Stimulated activated CD8-positive, alpha-beta memory T cell treated with anti-CD3 and anti-CD28 coated beads, Interleukin-7, amount 100 ng/mL, for 4 hours (primary cell): ENCODE data around the gene TOP2A.

Source experiments
- DNase-seq, 2 donors: peaks; one replicate each; pipeline ENCODE4 v3.0.0-alpha.2; 2020; ENCODE audit warnings: low read depth in 2 of 2

Gene TOP2A

DNA sequence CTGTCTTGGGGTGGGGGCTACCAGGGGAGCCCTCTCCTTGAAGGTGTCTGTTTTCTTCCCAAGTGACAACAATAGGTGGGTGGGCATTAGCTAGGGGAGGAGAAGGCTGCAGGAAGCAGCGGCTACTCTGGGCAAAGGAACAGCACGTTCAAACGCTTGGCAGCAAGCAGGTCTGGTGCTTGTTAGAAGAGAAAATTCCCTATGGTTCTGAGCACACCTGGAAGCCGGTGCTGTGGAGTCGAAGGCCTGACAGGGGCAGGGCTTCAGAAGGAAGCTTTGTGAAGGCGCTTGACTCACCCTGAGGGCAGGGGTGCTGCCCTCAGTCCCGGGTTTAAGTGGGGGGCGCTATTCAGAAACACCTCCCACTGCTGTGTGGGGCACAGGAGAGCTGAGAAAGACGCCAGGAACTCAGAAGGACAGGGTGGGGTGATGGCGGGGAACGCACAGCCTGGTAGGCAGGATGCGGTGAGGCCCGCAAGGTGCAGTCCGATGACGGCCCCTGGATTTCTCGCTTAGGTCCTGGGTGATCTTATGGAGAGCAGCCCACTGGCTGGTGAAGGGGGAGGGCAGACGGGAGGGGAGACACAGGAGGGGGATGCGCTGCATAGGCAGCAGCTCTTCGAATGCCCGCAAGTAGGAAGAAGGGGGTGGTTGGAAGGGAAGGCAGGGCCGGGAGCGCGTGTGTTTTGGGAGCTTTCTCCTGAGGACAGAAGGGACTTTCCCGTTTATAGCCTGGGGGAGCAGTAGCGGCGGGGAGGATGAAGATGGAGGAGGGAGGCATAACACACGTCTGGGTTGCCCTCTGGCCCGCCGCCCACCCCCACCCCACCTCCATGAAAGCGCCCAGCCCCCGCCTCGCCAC lies 56.4 kb downstream of the TOP2A start:
- no peak for DNase-seq

DNA sequence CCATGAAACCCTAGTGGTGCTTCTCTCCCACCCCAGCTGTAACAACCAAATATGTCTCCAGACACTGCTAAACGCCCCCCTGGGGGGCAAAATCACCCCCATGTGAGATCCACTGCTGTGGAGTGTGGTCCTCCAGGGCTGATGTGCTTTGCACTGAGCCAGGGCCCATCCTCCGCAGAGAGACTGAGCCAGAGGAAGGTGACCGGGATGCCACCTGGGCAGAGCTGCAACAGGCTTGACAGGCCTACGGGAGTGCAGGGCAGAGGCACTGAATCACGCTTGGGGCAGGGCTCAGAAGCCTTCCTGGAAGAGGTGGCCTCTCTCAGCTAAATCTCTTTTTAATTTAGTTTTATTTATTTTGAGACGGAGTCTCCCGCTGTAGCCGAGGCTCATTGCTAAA lies 57.6 kb downstream of the TOP2A start:
- no peak for DNase-seq

GRCh38 chr17:40358323-40359038 lies 59.2 kb downstream of the TOP2A start:
- peak; percentile 77 to 79 for DNase-seq

DNA sequence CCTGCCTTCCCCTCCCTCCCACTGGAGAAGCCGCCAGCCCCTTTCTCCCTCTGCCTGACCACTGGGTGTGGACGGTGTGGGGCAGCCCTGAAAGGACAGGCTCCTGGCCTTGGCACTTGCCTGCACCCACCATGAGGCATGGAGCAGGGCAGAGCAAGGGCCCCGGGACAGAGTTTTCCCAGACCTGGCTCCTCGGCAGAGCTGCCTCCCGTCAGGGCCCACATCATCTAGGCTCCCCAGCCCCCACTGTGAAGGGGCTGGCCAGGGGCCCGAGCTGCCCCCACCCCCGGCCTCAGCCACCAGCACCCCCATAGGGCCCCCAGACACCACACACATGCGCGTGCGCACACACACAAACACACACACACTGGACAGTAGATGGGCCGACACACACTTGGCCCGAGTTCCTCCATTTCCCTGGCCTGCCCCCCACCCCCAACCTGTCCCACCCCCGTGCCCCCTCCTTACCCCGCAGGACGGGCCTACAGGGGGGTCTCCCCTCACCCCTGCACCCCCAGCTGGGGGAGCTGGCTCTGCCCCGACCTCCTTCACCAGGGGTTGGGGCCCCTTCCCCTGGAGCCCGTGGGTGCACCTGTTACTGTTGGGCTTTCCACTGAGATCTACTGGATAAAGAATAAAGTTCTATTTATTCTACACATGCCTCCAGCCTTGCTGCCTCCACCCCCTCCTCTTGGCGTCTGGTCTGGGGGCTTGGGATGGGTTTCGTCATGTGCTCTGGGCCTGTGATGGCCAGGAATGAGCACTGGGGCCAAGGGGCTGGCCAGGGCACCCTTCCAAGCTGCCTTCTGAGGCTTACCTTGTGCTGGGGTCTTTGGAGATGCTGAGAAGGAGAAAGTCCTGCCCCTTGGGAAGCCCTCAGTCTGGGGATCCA lies 60.5 kb downstream of the TOP2A start:
- no peak for DNase-seq

GRCh38 chr17:40355804-40356758 lies 61.6 kb downstream of the TOP2A start:
- no peak for DNase-seq

- peak; percentile 40 to 56 for DNase-seq
Observed at GRCh38 chr17:40355123-40355803, 62.4 kb downstream of the TOP2A start.

GRCh38 chr17:40354221-40355122 lies 63.2 kb downstream of the TOP2A start:
- DNase-seq: no peak

- no peak for DNase-seq
Observed at GRCh38 chr17:40352779-40353394, 64.8 kb downstream of the TOP2A start.

GRCh38 chr17:40352237-40352778 lies 65.4 kb downstream of the TOP2A start:
- DNase-seq: no peak

- no peak for DNase-seq
Observed at GRCh38 chr17:40351359-40352236, 66.1 kb downstream of the TOP2A start.

DNA sequence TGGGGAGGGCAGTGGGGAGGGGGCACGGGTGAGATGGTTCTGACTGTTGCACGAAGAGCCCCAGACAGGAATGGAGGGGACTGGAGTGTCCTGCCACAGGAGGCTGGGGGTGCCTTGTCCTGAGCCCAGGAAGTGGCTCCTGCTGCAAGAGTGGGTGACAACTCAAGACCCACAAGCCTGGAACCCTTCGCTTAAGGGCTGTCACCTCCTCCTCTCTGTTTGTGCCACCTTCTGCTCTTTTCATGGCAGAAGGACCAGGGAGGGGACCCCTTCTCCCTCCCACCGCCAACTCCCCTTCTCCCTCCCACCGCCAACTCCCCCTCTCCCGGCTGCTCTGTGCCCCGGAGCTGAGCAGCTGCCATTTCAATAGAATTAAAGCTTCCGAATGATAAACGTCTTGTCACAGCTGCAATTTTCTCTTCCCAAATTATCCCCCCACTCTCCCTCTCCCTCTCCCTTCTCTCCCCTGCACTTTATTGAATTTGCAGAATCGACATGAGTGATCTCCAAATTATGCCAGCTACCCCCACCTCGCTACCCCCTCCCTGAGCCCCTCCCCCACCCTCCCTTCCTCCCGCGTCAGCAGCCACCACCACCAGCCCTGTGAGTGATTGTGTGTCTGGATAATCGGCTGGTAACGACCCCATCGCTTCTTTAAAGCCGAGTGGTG lies 66.9 kb downstream of the TOP2A start:
- DNase-seq: no peak

DNA sequence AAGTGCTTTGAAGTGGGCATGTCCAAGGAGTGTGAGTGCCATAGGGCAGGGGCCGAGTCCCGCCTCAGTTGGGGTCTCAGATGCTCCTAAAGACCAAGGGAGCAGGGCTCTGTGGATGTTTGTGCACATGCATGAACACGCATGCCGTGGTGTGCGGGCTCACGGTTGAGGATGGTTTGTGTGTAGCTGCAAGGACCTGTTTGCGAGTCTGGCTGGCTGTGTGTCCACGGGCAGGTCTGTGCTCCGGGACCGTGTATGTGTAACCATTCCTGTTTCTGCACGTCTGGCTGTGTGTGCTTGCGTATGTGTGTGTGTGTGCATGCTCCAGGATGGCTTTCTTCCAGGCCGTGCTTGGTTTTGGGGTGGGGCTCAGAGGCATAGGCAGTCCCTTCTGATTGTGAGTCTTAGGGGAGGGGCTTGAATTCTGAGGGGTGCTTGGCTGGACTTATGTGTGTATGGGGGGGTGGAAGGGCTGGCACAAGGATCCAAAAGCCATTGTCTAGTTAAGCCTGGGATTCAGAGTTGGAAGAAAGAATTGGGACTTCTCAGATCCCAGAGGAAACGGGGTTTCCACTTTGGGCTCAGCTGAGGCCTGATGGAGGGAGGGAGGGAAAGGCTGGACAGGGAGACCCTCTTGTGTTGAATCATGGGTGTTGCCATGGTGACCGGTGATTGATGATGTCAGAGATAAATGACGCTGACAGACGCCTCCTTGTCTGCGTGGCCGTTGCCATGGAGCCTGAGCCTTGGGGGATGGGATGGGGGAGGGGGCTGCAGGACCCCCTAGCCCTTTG lies 67.6 kb downstream of the TOP2A start:
- DNase-seq: no peak

DNA sequence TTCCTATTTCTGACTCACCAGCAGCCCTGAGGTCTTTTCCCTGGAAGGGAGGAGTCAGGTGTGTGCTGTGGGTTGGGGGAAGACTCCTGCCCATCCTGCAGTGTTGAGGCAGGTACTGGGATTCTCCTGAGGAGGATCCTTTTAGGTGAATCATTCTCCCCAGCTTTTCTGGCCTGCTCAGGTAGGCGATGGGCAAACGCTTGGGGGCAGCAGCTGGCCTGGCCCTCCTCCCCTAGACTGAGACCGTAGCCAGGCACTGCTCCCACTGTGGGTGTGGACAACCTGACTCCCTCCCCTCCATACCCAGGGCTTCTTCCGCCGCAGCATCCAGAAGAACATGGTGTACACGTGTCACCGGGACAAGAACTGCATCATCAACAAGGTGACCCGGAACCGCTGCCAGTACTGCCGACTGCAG lies 68.2 kb downstream of the TOP2A start:
- DNase-seq: no peak

- no peak for DNase-seq
Observed at GRCh38 chr17:40348562-40349476, 68.9 kb downstream of the TOP2A start.

DNA sequence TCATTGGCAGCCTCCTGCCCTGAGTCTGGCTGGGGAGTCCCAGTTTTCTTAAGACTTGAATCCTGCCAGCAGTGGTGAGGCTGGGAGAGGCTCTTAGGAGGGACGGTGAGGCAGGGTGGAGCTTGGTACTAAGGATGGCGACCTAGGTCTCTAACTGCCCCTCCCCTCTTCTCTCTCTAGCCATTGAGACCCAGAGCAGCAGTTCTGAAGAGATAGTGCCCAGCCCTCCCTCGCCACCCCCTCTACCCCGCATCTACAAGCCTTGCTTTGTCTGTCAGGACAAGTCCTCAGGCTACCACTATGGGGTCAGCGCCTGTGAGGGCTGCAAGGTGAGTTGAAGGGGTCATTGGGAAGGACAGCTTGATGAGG lies 69.6 kb downstream of the TOP2A start:
- DNase-seq: no peak
